Nephron (organoid): ENCODE measurements around the gene ADM5.

Experiments used
- H3K27ac Mint-ChIP-seq, 3 experiments: 2 replicates each; pipeline ENCODE4 v1.8.0; 2020; ENCODE audit warnings: mixed read lengths in 3 of 3, mild to moderate bottlenecking in 2 of 3, moderate library complexity in 1 of 3
- H3K27me3 Mint-ChIP-seq: 2 replicates; pipeline ENCODE4 v1.8.0; 2021; ENCODE audit warnings: low read depth, mild to moderate bottlenecking, moderate library complexity, mixed read lengths
- H3K36me3 Mint-ChIP-seq: 2 replicates; pipeline ENCODE4 v1.8.0; 2020; ENCODE audit warnings: low read depth, mixed read lengths
- H3K4me1 Mint-ChIP-seq: 2 replicates; pipeline ENCODE4 v1.8.0; 2020; ENCODE audit warnings: mixed read lengths
- H3K4me3 Mint-ChIP-seq, 3 experiments: 2 replicates each; pipeline ENCODE4 v1.8.0; 2020; ENCODE audit warnings: mild to moderate bottlenecking in 3 of 3, mixed read lengths in 3 of 3, moderate library complexity in 2 of 3
- H3K9me3 Mint-ChIP-seq: 2 replicates; pipeline ENCODE4 v1.8.0; 2020; ENCODE audit warnings: mixed read lengths
- TF ChIP-seq, protein P1 (sequence below), 3 experiments: fragments of 200-600 bp; sonication (generic); IDR thresholded peaks; one replicate each; pipeline ENCODE4 v1.5.0; 2021; ENCODE audit warnings: antibody characterized with exemption in 3 of 3; ENCODE audit not compliant: unreplicated experiment in 3 of 3

The ADM5 gene

DNA sequence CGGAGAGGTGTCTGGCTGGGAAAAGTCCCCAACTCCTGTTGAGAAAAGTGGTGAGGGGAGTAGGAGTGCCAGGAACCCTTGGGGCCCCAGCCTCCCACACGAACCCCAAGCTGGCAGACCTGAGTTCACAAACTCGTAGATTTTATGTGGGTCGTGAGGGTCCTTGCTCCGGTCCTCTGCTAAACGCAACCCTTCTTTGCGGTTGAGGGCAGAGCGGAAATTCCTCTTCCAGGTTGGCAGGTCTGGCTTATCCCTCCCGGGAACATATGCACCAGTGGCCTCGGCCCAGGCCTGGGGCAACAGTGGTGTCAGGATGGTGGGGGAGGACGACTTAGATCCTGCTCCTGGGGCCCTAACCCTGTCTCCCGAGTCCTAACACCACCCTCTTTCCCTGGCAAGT, 26.2 kb upstream of the ADM5 start:
- Mint-ChIP-seq H3K36me3 (peaks cover 32% of the 10 kb centered on the region), H3K27me3 (no peaks in the 10 kb centered on the region), H3K9me3 (no peaks in the 10 kb centered on the region), H3K27ac (no peak overlapping the region), H3K4me1 (peaks cover 29% of the 10 kb centered on the region), H3K4me3 (peak overlapping the region; percentile 64 to 98 (median 72))
- TF ChIP-seq, protein P1, sequence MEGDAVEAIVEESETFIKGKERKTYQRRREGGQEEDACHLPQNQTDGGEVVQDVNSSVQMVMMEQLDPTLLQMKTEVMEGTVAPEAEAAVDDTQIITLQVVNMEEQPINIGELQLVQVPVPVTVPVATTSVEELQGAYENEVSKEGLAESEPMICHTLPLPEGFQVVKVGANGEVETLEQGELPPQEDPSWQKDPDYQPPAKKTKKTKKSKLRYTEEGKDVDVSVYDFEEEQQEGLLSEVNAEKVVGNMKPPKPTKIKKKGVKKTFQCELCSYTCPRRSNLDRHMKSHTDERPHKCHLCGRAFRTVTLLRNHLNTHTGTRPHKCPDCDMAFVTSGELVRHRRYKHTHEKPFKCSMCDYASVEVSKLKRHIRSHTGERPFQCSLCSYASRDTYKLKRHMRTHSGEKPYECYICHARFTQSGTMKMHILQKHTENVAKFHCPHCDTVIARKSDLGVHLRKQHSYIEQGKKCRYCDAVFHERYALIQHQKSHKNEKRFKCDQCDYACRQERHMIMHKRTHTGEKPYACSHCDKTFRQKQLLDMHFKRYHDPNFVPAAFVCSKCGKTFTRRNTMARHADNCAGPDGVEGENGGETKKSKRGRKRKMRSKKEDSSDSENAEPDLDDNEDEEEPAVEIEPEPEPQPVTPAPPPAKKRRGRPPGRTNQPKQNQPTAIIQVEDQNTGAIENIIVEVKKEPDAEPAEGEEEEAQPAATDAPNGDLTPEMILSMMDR (IDR thresholded peaks at IDR 0.05; ENCODE audit: unreplicated experiment in 3 of 3), result no peak

DNA sequence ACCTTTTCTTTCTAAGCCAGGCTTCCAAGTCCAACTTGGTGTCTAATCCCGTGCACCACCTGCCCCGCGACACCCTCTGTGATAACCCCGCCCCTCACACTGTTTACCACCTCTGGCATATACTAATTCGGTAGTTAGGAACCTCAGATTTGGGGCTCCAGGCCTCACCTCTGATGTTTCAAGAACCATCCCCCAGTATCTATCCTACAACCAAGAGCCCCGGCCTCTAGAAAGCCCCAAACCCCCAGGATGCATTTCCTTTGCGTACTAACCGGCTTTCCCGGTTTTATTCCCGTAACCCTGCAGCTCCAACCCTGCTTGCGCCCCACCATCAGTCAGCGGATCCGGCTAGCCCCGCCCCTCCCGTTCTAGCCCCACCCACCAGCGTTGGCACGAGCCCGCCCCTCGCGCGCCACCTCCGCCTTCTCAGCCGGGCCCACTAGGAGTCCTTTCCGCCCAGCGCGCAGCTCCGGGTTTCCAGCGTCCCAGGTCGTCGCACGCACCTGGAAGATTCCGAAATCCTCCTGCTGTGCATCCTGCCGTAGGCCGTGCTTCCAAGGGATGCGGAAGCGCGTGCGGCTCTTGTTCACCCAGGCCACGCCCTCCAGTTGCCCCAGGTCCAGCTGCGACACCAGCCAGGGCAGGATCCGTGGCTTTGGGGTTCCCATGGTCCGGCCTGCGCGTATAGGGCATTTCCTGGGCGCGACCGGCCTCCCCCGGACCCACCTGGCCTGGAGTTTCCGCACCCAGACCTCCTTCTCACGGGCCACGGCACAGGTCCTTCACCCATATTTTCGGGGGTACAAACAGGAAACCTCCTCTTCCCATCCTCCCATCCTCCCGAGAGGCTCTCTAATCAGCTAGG, 25.0 kb upstream of the ADM5 start:
- H3K4me3 Mint-ChIP-seq, result peak overlapping the region; percentile 93 to 98 (median 93)
- H3K36me3 Mint-ChIP-seq, result peaks cover 25% of the 10 kb centered on the region
- TF ChIP-seq, protein P1 (IDR thresholded peaks at IDR 0.05; ENCODE audit: unreplicated experiment in 3 of 3), result peak in 1 of 3 experiments; percentile 19
- H3K9me3 Mint-ChIP-seq, result no peaks in the 10 kb centered on the region
- H3K4me1 Mint-ChIP-seq, result peaks cover 29% of the 10 kb centered on the region
- peak overlapping the region; percentile 78 to 94 (median 88) for H3K27ac Mint-ChIP-seq
- H3K27me3 Mint-ChIP-seq, result no peaks in the 10 kb centered on the region

DNA sequence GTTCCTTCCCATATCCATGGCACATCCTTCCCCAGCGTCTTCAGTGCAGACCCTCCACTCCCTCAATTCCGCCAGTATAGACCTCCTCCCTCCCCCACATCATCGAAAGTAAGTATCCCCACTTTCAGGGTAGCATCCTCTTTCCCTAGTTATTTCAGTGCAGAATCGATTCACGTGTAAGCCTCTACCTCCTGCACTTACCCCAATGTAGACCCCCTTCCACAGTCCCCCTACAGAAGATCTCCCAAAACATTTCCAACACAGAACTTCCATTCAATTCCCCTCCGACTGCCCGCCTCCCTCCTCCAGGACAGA, 24.4 kb upstream of the ADM5 start:
- H3K4me3 Mint-ChIP-seq, result peak overlapping the region; percentile 93 to 98 (median 93)
- no peaks in the 10 kb centered on the region for H3K9me3 Mint-ChIP-seq
- H3K27ac Mint-ChIP-seq, result peak overlapping the region; percentile 78 to 94 (median 88)
- peaks cover 33% of the 10 kb centered on the region for H3K4me1 Mint-ChIP-seq
- peaks cover 23% of the 10 kb centered on the region for H3K36me3 Mint-ChIP-seq
- H3K27me3 Mint-ChIP-seq, result no peaks in the 10 kb centered on the region
- TF ChIP-seq, protein P1 (IDR thresholded peaks at IDR 0.05; ENCODE audit: unreplicated experiment in 3 of 3), result no peak

DNA sequence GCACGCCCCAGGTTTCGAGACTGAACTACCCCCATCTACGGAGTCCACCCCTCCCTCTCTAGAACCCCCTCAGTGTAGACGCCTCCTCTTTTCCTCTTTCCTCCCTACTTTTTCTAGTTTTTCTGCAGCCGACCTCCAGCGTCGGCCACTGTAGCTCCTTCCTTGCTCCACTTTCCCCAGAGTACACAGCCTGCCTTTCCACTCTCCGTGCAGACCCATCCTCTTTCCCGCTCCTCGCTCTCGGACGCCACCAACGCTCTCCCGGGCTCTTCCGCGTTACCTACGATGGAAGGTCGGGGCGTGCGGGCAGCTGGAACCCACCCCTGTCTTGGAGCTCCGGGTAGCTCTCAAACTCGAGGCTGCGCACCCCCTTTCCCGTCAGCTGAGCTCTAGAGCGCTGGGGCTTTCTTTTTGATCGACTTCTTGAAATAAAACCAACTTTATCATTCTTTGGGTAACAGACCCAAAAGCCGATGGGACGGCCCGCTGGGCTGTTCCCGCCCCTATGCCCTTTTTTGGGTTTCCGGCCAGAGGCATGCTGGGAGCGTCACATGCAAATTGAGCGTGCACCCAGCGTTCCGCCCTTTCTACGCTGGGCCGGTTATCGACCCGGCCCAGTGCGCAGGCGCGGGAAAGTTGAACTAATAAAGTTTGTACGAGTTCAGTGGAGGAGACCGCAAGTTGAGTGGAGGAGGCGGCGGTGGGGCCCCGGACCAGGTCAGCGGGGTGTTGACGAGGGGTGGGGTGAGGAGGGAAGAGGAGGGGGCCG, 23.9 kb upstream of the ADM5 start, which contains the start of the genes BCL2L12 and IRF3:
Gene BCL2L12, plus strand, starts transcription at position 583 of the 769 bp plus-strand sequence. CDS start 760 bp downstream, outside the sequence.
Gene IRF3, minus strand, starts transcription at position 507 of the 769 bp plus-strand sequence. CDS start 1,019 bp downstream, outside the sequence.
- H3K9me3 Mint-ChIP-seq, result no peaks in the 10 kb centered on the region
- H3K4me1 Mint-ChIP-seq, result peaks cover 33% of the 10 kb centered on the region
- H3K27me3 Mint-ChIP-seq, result no peaks in the 10 kb centered on the region
- H3K27ac Mint-ChIP-seq, result peak within 1 kb of the TSS; percentile 78 to 94 (median 88)
- H3K4me3 Mint-ChIP-seq, result peak within 1 kb of the TSS; percentile 93 to 98 (median 93)
- TF ChIP-seq, protein P1 (IDR thresholded peaks at IDR 0.05; ENCODE audit: unreplicated experiment in 3 of 3), result no peak
- peaks cover 18% of the 10 kb centered on the region for H3K36me3 Mint-ChIP-seq

DNA sequence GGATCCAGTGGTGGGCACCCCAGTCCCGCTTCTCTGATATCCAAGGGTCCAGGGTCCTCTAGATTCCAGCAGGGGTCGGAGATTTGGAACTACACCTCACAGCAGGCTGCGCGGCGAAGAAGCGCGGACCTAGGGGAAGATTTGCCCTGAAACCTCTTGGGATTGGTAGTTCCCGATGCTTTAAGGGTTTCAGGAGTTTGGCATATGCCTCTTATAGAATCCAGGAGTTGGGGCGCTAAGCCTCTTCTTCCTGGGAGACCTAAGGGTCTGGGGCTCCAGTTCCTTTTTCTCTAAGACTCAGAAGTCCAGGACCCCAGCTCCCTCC, 23.3 kb upstream of the ADM5 start:
- Mint-ChIP-seq H3K9me3 (no peaks in the 10 kb centered on the region), H3K36me3 (peaks cover 15% of the 10 kb centered on the region), H3K27me3 (no peaks in the 10 kb centered on the region), H3K4me3 (peak overlapping the region; percentile 93 to 98 (median 93)), H3K27ac (peak overlapping the region; percentile 78 to 94 (median 88)), H3K4me1 (peaks cover 33% of the 10 kb centered on the region)
- TF ChIP-seq, protein P1 (IDR thresholded peaks at IDR 0.05; ENCODE audit: unreplicated experiment in 3 of 3), result peak in 2 of 3 experiments; percentile 12 to 32
